Measurements from ENCODE around the gene OR7G1. TPM values are rescaled to one million over a fixed set of nuclear protein-coding genes. Genes with fewer than 3 reads are reported as not detected.

OR7G1 gene
- total RNA-seq, 2 experiments from 2014 or later = not detected

- Mint-ChIP-seq H3K27me3 (peaks cover 15% of the 10 kb centered on the region), H3K27ac (no peak overlapping the region), H3K9me3 (no peaks in the 10 kb centered on the region), H3K4me1 (ENCODE audit: low read depth) (peaks cover 6% of the 10 kb centered on the region), H3K4me3 (no peak overlapping the region), H3K36me3 (ENCODE audit: low read depth) (no peaks in the 10 kb centered on the region)
- no peak for TF ChIP-seq CTCF (IDR thresholded peaks at IDR 0.05)
- no peak for DNase-seq
- ChIA-PET POLR2A (no interaction called here), CTCF (no interaction called here)
- intact Hi-C loops (cut with micrococcal nuclease) = no loop called here
- no peak for ATAC-seq
Observed at GRCh38 chr19:9130965-9131364, 15.4 kb upstream of the OR7G1 start.

- H3K27me3 Mint-ChIP-seq = peaks cover 16% of the 10 kb centered on the region
- TF ChIP-seq CTCF (IDR thresholded peaks at IDR 0.05) = no peak
- ChIA-PET POLR2A (no interaction called here), CTCF (no interaction called here)
- no peaks in the 10 kb centered on the region for H3K36me3 Mint-ChIP-seq (ENCODE audit: low read depth)
- no peak overlapping the region for H3K27ac Mint-ChIP-seq
- H3K4me1 Mint-ChIP-seq (ENCODE audit: low read depth) = peaks cover 6% of the 10 kb centered on the region
- intact Hi-C loops (cut with micrococcal nuclease) = no loop called here
- no peak for ATAC-seq
- H3K4me3 Mint-ChIP-seq = no peak overlapping the region
- DNase-seq = no peak
- no peaks in the 10 kb centered on the region for H3K9me3 Mint-ChIP-seq
Observed at GRCh38 chr19:9128171-9128570, 12.6 kb upstream of the OR7G1 start.

- peaks cover 6% of the 10 kb centered on the region for H3K4me1 Mint-ChIP-seq (ENCODE audit: low read depth)
- peaks cover 19% of the 10 kb centered on the region for H3K27me3 Mint-ChIP-seq
- POLR2A ChIA-PET = no interaction called here
- H3K36me3 Mint-ChIP-seq (ENCODE audit: low read depth) = no peaks in the 10 kb centered on the region
- no peak for DNase-seq
- no peak within 1 kb of the TSS for H3K27ac Mint-ChIP-seq
- no peak for TF ChIP-seq CTCF (IDR thresholded peaks at IDR 0.05)
- no peak within 1 kb of the TSS for H3K4me3 Mint-ChIP-seq
- CTCF ChIA-PET = interaction anchor here (0.8 kb wide), 1 partner anchor 338 kb away, joined by 4 read pairs; no protein-coding TSS in a partner anchor
- no peak for ATAC-seq
- intact Hi-C loops (cut with micrococcal nuclease) = no loop called here
- H3K9me3 Mint-ChIP-seq = no peaks in the 10 kb centered on the region
Observed at GRCh38 chr19:9126900-9127405, 11.4 kb upstream of the OR7G1 start, which contains the start of gene OR7G3. TSS of gene OR7G3 (minus strand) at chr19:9126950. CDS start at chr19:9126950, 0 bp downstream.

GRCh38 chr19:9116547-9116946, 984 bp upstream of the OR7G1 start:
- no peak overlapping the region for H3K27ac Mint-ChIP-seq
- TF ChIP-seq CTCF (IDR thresholded peaks at IDR 0.05) = no peak
- CTCF ChIA-PET = no interaction called here
- peaks cover 22% of the 10 kb centered on the region for H3K27me3 Mint-ChIP-seq
- ATAC-seq (no peak), DNase-seq (no peak)
- no peaks in the 10 kb centered on the region for H3K36me3 Mint-ChIP-seq (ENCODE audit: low read depth)
- POLR2A ChIA-PET = no interaction called here
- H3K9me3 Mint-ChIP-seq = no peaks in the 10 kb centered on the region
- H3K4me1 Mint-ChIP-seq (ENCODE audit: low read depth) = no peaks in the 10 kb centered on the region
- no peak overlapping the region for H3K4me3 Mint-ChIP-seq
- intact Hi-C loops (cut with micrococcal nuclease) = no loop called here

GRCh38 chr19:9109959-9110358, 5.6 kb downstream of the OR7G1 start:
- CTCF ChIA-PET = no interaction called here
- Mint-ChIP-seq H3K27ac (no peak overlapping the region), H3K27me3 (peaks cover 17% of the 10 kb centered on the region), H3K36me3 (ENCODE audit: low read depth) (no peaks in the 10 kb centered on the region), H3K4me1 (ENCODE audit: low read depth) (no peaks in the 10 kb centered on the region), H3K4me3 (no peak overlapping the region), H3K9me3 (no peaks in the 10 kb centered on the region)
- intact Hi-C loops (cut with micrococcal nuclease) = no loop called here
- DNase-seq (no peak), ATAC-seq (no peak)
- no peak for TF ChIP-seq CTCF (IDR thresholded peaks at IDR 0.05)
- POLR2A ChIA-PET = no interaction called here
